A549 (cell line): ENCODE measurements around the gene LAMTOR5. TPM values are rescaled to one million over a fixed set of nuclear protein-coding genes. Genes with fewer than 3 reads are reported as not detected.
"Not testable (repeated sequence)": the region's sequence is repeated elsewhere in the genome, so short reads cannot be mapped to it uniquely, and the experiment has no call there.

Source experiments
- ATAC-seq, 2 experiments: fragments of 200-7000 bp in 1 of 2; fragments of >200 bp in 1 of 2; cut with Nextera tagmentation in 1 of 2; cut with Tn5 transposase in 1 of 2; 3 replicates each; pipeline versions ENCODE4 v1.8.0 to v1.9.1; 2018 to 2020; ENCODE audit warnings: mild to moderate bottlenecking in 1 of 2, moderate library complexity in 1 of 2
- CTCF ChIA-PET: fragments of 300-600 bp; sonication (Branson Sonifier 250); formaldehyde crosslinking; extraction: SDS; loops from one replicate; lab custom pipeline; 2021; ENCODE audit warnings: antibody characterized with exemption, inconsistent platforms; lab: Yijun Ruan, JAX
- POLR2A ChIA-PET: fragments of 350-600 bp; formaldehyde crosslinking; extraction: SDS; loops from one replicate; lab custom pipeline; 2021; ENCODE audit warnings: antibody characterized with exemption, inconsistent platforms; lab: Yijun Ruan, JAX
- DNase-seq, 2 experiments: peaks; one replicate each; pipeline versions ENCODE4 v3.0.0 to v3.0.0-alpha.2; 2011 to 2016; ENCODE audit warnings: low read depth in 1 of 2, low spot score in 1 of 2
- FAIRE-seq: peaks from 2 replicates; lab custom pipeline; 2011; peaks lifted over from hg19 to GRCh38; lab: Jason Lieb, UNC
- H3K27ac ChIP-seq, 2 experiments: fragments of >200 bp; sonication (Bioruptor Twin); formaldehyde crosslinking; 3 replicates each; pipeline ENCODE4 v1.5.1; 2016 to 2017
- H3K4me1 ChIP-seq: fragments of >200 bp; sonication (Bioruptor Twin); formaldehyde crosslinking; 3 replicates; pipeline ENCODE4 v1.6.1; 2016
- H3K4me2 ChIP-seq: fragments of >200 bp; sonication (Bioruptor Twin); formaldehyde crosslinking; 3 replicates; pipeline ENCODE4 v1.6.1; 2016
- H3K4me3 ChIP-seq: fragments of >200 bp; sonication (Bioruptor Twin); formaldehyde crosslinking; 3 replicates; pipeline ENCODE4 v1.5.1; 2016
- H3K9me3 ChIP-seq: fragments of >200 bp; sonication (Bioruptor Twin); formaldehyde crosslinking; 3 replicates; pipeline ENCODE4 v1.6.1; 2016
- CHD2 ChIP-seq: fragments of 150-350 bp; IDR thresholded peaks from 2 replicates; pipeline ENCODE4 v1.6.1; 2014; ENCODE audit warnings: low read length; ENCODE audit not compliant: partially characterized antibody
- CTCF ChIP-seq: fragments of >200 bp; sonication (Bioruptor Twin); formaldehyde crosslinking; IDR thresholded peaks from 3 replicates; pipeline ENCODE4 v1.5.1; 2016
- E2F6 ChIP-seq: IDR thresholded peaks from 2 replicates; pipeline ENCODE4 v1.6.1; 2012; ENCODE audit warnings: low read depth, borderline replicate concordance
- ELK1 ChIP-seq: fragments of 150-350 bp; IDR thresholded peaks from 2 replicates; pipeline ENCODE4 v1.6.1; 2014; ENCODE audit warnings: low read depth, mild to moderate bottlenecking, low read length
- EP300 ChIP-seq, 2 experiments: fragments of >200 bp; sonication (Bioruptor Twin); formaldehyde crosslinking; IDR thresholded peaks; 2 replicates in 1 of 2; 3 replicates in 1 of 2; pipeline ENCODE4 v1.6.1; 2016 to 2017
- ESRRA ChIP-seq: fragments of 150-350 bp; IDR thresholded peaks from 2 replicates; pipeline ENCODE4 v1.6.1; 2014; ENCODE audit warnings: mild to moderate bottlenecking, low read length, borderline replicate concordance
- FOSB ChIP-seq: fragments of 250-450 bp; sonication (Bioruptor Pico); IDR thresholded peaks from 2 replicates; pipeline ENCODE4 v1.5.0; 2020; ENCODE audit warnings: mild to moderate bottlenecking, moderate library complexity
- HDAC2 ChIP-seq: fragments of 200-600 bp; sonication (generic); IDR thresholded peaks from 2 replicates; pipeline ENCODE4 v1.6.1; 2016
- HMGXB4 ChIP-seq: fragments of 250-450 bp; sonication (Bioruptor Pico); IDR thresholded peaks from 2 replicates; pipeline ENCODE4 v1.5.0; 2021; ENCODE audit warnings: mild to moderate bottlenecking, moderate library complexity, borderline replicate concordance
- HOXA7 ChIP-seq: fragments of 250-450 bp; sonication (Bioruptor Pico); IDR thresholded peaks from 2 replicates; pipeline ENCODE4 v1.5.0; 2020; ENCODE audit warnings: mild to moderate bottlenecking, moderate library complexity
- HOXB13 ChIP-seq: fragments of 250-450 bp; sonication (Bioruptor Pico); IDR thresholded peaks from 2 replicates; pipeline ENCODE4 v1.5.0; 2020; ENCODE audit warnings: low read depth, mild to moderate bottlenecking, moderate library complexity
- JUNB ChIP-seq: fragments of >200 bp; sonication (Bioruptor Twin); formaldehyde crosslinking; IDR thresholded peaks from 2 replicates; pipeline ENCODE4 v1.6.1; 2016
- KDM1A ChIP-seq: fragments of 200-600 bp; sonication (generic); IDR thresholded peaks from 2 replicates; pipeline ENCODE4 v1.6.1; 2016; ENCODE audit warnings: low read depth, mild to moderate bottlenecking
- MAZ ChIP-seq: fragments of 150-350 bp; IDR thresholded peaks from 2 replicates; pipeline ENCODE4 v1.6.1; 2014; ENCODE audit warnings: antibody characterized with exemption, low read depth, low read length, borderline replicate concordance
- PBX3 ChIP-seq: IDR thresholded peaks from 2 replicates; pipeline ENCODE4 v1.6.1; 2012
- RCOR1 ChIP-seq: fragments of 150-350 bp; IDR thresholded peaks from 2 replicates; pipeline ENCODE4 v1.6.1; 2014; ENCODE audit warnings: antibody characterized with exemption, low read length, low read depth
- USF2 ChIP-seq: fragments of 450-650 bp; IDR thresholded peaks from 2 replicates; pipeline ENCODE4 v1.6.1; 2014; ENCODE audit warnings: antibody characterized with exemption
- WGBS: methylation state at CpG from one replicate; pipeline ENCODE4 v1.1.6; 2017; ENCODE audit errors: missing lambda C conversion rate; 5-methylcytosine and 5-hydroxymethylcytosine counted together
- polyA plus RNA-seq, 4 experiments: library from polyadenylated mRNA; depleted of rRNA in 3 of 4; stranded (reverse); fragments of >200 nt; fragmentation: RNase III in 1 of 4; extraction: RNeasy Plus Mini Kit Qiagen cat#74134 plus additional on column Dnase treatment in 1 of 4; gene quantifications; 2 replicates in 3 of 4; 3 replicates in 1 of 4; pipeline ENCODE4 v1.2.3, GENCODE V29; 2011 to 2017

LAMTOR5 gene
- polyA plus RNA-seq, 2 of the 4 experiments (the other 2 are of a cell fraction), result 254 to 256 TPM

GRCh38 chr1:110403805-110404204 lies 3.7 kb downstream of the LAMTOR5 start:
- Histone ChIP-seq H3K27ac (no peak overlapping the region), H3K4me3 (no peak overlapping the region), H3K4me2 (no peak overlapping the region), H3K4me1 (peaks cover 13% of the 10 kb centered on the region), H3K9me3 (no peaks in the 10 kb centered on the region)
- DNase-seq, result no peak
- no peak for FAIRE-seq
- TF ChIP-seq PBX3 (no peak), HOXB13 (CRISPR knock-in tag) (no peak), CTCF (no peak), HOXA7 (CRISPR knock-in tag) (no peak), EP300 (IDR thresholded peaks at IDR 0.05) (no peak), CHD2 (no peak), MAZ (no peak), JUNB (no peak), HDAC2 (no peak), RCOR1 (no peak), HMGXB4 (CRISPR knock-in tag) (no peak), ELK1 (no peak), ESRRA (no peak), USF2 (no peak), E2F6 (no peak), FOSB (CRISPR knock-in tag) (no peak), KDM1A (no peak)
- TF ChIP-seq, all 56 proteins: peak for 0
- WGBS, result 86% methylated on average over 5 of the region's 5 CpGs
- ATAC-seq, result no peak
- ChIA-PET POLR2A (interaction anchor here (0.6 to 1.0 kb wide), 3 partner anchors 9 to 66 kb away, joined by 3 read pairs; no protein-coding TSS in a partner anchor), CTCF (interaction anchor here (1.0 to 2.9 kb wide), 4 partner anchors 9 to 201 kb away, joined by 3 to 14 read pairs (median 7); no protein-coding TSS in a partner anchor)

GRCh38 chr1:110396259-110396958 lies 11.1 kb downstream of the LAMTOR5 start:
- peak overlapping the region in 1 of 2 experiments; percentile 38; a peak in 1 of 6 replicates for H3K27ac ChIP-seq
- H3K4me1 ChIP-seq, result peaks cover 31% of the 10 kb centered on the region
- H3K9me3 ChIP-seq, ATAC-seq, H3K4me3 ChIP-seq, FAIRE-seq, H3K4me2 ChIP-seq, DNase-seq: not testable (repeated sequence)
- 100% methylated on average over 2 of the region's 48 CpGs for WGBS
- ChIA-PET POLR2A (interaction anchor here (1.1 kb wide), 1 partner anchor 57 kb away, joined by 3 read pairs; the partner anchor contains the start of gene RBM15), CTCF (interaction anchor here (0.6 to 1.6 kb wide), 4 partner anchors 15 to 833 kb away, joined by 3 to 5 read pairs (median 4); no protein-coding TSS in a partner anchor)
